Gastroesophageal sphincter (tissue), 4 donors: Measurements from ENCODE around the gene DST. TPM values are rescaled to one million over a fixed set of nuclear protein-coding genes. Genes with fewer than 3 reads are reported as not detected.
"Not testable (repeated sequence)": the region's sequence is repeated elsewhere in the genome, so short reads cannot be mapped to it uniquely, and the experiment has no call there.

ENCODE experiments used
- ATAC-seq: fragments of 150-250 bp; one replicate; pipeline ENCODE4 v1.9.1; 2016; ENCODE audit warnings: mild to moderate bottlenecking, moderate library complexity
- H3K27ac ChIP-seq, 4 donors: fragments of 200-600 bp; sonication (generic) in 3 of 4; 1 replicate in 3 of 4; 2 replicates in 1 of 4; pipeline ENCODE4 v1.5.1; 2016 to 2019
- H3K27me3 ChIP-seq: fragments of 200-600 bp; sonication (generic); one replicate; pipeline ENCODE4 v1.5.1; 2019
- H3K36me3 ChIP-seq, 2 donors: fragments of 200-600 bp; sonication (generic); one replicate each; pipeline ENCODE4 v1.5.1; 2019; ENCODE audit warnings: control low read depth in 1 of 2
- H3K4me1 ChIP-seq, 3 donors: fragments of 200-600 bp; sonication (generic); 1 replicate in 2 of 3; 2 replicates in 1 of 3; pipeline ENCODE4 v1.5.1; 2016 to 2019; ENCODE audit warnings: control low read depth in 2 of 3
- H3K4me3 ChIP-seq, 2 donors: fragments of 200-600 bp; sonication (generic); one replicate each; pipeline ENCODE4 v1.5.1; 2019; ENCODE audit warnings: mild to moderate bottlenecking in 1 of 2, moderate library complexity in 1 of 2
- H3K9me3 ChIP-seq, 3 donors: fragments of 200-600 bp; sonication (generic); one replicate each; pipeline ENCODE4 v1.5.1; 2017 to 2019; ENCODE audit warnings: control low read depth in 2 of 3
- EP300 ChIP-seq: sonication (generic); formaldehyde crosslinking; IDR thresholded peaks from one replicate; pipeline ENCODE4 v1.6.1; 2017; ENCODE audit warnings: antibody characterized with exemption, mild to moderate bottlenecking
- POLR2A ChIP-seq, 2 donors: fragments of 450-650 bp; IDR thresholded peaks; one replicate each; pipeline ENCODE4 v1.6.1; 2017; ENCODE audit warnings: antibody characterized with exemption in 2 of 2, mild to moderate bottlenecking in 2 of 2, moderate library complexity in 1 of 2
- POLR2AphosphoS5 ChIP-seq: sonication (generic); formaldehyde crosslinking; IDR thresholded peaks from one replicate; pipeline ENCODE4 v1.6.1; 2017; ENCODE audit warnings: antibody characterized with exemption
- WGBS, 2 donors: methylation state at CpG; one replicate each; pipeline ENCODE4 v1.1.5; 2018; ENCODE audit warnings: low coverage in 1 of 2; 5-methylcytosine and 5-hydroxymethylcytosine counted together
- total RNA-seq, 4 donors: library from RNA; depleted of rRNA; stranded (reverse); fragments of >200 nt; gene quantifications; one replicate each; pipeline ENCODE4 v1.1.0, GENCODE V29; 2016
- TF ChIP-seq, protein P1 (sequence below), 4 experiments: fragments of 200-600 bp in 2 of 4; fragments of 450-650 bp in 2 of 4; sonication (generic) in 1 of 4; IDR thresholded peaks; one replicate each; pipeline ENCODE4 v1.5.1; 2017 to 2019; ENCODE audit warnings: antibody characterized with exemption in 4 of 4, mild to moderate bottlenecking in 2 of 4, moderate library complexity in 2 of 4

Gene DST
- total RNA-seq, 4 donors from 2014 or later: 442 to 716 (median 661) TPM

DNA sequence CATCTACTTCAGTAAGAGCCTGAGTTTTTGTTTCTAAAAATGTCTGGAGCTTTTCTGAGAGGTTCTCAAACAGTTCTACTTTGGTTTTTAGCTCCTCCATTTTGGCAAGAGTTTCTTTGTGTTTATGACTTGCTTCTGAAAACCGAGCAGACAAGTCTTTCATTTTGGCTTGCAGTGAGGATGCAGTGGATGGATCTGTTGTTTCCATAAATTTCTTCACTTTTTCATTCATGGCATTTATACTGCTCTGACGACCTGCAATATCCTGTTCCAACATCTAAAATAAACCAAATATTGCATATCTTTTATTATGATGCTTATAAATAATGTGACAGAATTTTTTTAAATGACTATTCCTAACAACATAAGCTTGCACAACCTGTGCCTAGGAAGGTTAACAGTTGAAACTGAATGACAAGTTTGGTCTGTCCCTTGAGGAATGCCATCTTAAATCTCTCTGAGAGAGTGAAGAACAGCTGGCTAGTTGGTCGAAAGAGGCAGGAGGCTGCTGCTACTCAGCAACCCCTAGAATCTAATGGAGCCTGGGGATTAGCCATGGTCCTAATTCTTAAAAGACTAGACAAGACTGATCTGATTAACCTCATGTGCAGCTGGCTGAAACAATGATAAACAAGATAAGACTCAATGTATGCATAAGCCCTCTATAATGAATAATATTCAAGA, 69.8 kb downstream of the DST start:
- ATAC-seq: no peak
- peaks cover 0 to 11% of the 10 kb centered on the region in 2 donors for H3K36me3 ChIP-seq
- TF ChIP-seq POLR2A (IDR thresholded peaks at IDR 0.05) (no peak), EP300 (no peak), POLR2AphosphoS5 (no peak)
- TF ChIP-seq, protein P1, sequence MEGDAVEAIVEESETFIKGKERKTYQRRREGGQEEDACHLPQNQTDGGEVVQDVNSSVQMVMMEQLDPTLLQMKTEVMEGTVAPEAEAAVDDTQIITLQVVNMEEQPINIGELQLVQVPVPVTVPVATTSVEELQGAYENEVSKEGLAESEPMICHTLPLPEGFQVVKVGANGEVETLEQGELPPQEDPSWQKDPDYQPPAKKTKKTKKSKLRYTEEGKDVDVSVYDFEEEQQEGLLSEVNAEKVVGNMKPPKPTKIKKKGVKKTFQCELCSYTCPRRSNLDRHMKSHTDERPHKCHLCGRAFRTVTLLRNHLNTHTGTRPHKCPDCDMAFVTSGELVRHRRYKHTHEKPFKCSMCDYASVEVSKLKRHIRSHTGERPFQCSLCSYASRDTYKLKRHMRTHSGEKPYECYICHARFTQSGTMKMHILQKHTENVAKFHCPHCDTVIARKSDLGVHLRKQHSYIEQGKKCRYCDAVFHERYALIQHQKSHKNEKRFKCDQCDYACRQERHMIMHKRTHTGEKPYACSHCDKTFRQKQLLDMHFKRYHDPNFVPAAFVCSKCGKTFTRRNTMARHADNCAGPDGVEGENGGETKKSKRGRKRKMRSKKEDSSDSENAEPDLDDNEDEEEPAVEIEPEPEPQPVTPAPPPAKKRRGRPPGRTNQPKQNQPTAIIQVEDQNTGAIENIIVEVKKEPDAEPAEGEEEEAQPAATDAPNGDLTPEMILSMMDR (IDR thresholded peaks at IDR 0.05): no peak
- H3K4me1 ChIP-seq: peaks cover 0 to 39% (median 8%) of the 10 kb centered on the region in 3 donors
- WGBS, 2 donors: 9 to 11% methylated on average over 3 of the region's 3 CpGs
- no peak overlapping the region for H3K4me3 ChIP-seq
- no peaks in the 10 kb centered on the region for H3K27me3 ChIP-seq
- peak overlapping the region in 3 of 4 donors; percentile 34 to 64 (median 47) for H3K27ac ChIP-seq
- no peaks in the 10 kb centered on the region for H3K9me3 ChIP-seq

DNA sequence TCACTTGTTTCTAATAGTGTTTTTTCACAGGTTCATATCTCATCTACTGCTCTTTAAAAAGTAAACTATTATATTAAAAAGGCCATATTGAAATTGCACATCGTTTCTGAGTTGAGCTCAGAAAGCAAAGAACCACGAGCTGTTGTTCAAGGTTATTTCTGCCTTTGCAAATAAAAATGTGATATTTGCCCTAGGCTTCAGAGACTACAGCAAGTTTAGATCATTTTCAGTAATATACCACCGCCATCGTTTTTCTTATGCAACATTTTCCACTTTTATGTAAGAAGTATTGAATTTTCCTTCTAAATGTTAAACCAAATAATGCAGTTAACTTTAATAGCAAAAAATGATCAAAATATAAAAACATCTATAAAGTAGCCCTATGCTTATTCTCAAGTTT, 71.1 kb downstream of the DST start:
- Histone ChIP-seq H3K36me3 (peaks cover 0 to 4% of the 10 kb centered on the region in 2 donors), H3K27me3 (no peaks in the 10 kb centered on the region), H3K9me3 (no peaks in the 10 kb centered on the region), H3K4me1 (peaks cover 0 to 39% (median 8%) of the 10 kb centered on the region in 3 donors), H3K4me3 (no peak overlapping the region), H3K27ac (no peak overlapping the region)
- no peak for ATAC-seq
- TF ChIP-seq EP300 (no peak), POLR2AphosphoS5 (no peak), POLR2A (IDR thresholded peaks at IDR 0.05) (no peak)
- TF ChIP-seq, protein P1 (IDR thresholded peaks at IDR 0.05): no peak
- 73 to 74% methylated on average over 4 of the region's 4 CpGs for WGBS, 2 donors

DNA sequence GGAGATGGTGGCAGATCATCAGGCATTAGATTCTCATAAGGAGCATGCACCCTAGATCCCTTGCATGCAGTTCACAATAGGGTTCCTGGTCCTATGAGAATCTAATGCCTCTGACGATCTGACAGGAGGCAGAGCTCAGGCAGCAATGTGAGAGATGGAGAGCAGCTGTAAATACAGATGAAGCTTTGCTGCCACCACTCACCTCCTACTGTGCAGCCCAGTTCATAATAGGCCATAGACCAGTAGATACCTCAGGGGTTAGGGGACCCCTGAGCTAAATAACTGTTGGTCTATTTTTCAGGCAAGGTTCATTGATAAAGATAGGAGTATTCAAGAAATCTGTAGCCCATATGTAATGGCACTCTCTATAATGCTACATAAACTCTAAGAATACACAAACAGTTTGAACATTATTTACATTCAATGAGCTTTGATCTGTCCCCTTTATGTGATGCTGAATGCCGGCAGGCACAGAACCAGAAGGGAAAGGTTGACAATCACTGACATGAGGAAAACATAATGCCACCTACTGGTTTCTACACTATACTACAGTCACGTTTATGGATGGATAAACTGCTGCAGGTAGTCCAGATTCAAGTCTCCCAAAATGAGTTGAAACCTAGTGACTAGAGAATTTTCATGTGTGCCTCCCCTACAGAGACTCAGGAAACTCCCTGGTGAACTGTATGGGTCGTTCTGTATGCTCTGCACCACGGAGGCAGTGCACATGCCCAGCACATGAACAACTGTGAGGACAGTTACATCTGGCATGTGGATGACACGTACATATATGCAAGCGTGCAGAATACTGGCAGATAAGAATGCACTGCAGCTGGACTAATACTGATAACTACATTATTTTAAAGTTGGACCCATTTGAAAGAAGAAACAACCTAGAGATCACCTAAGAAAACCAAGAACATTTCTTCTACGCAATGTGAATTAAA, 72.0 kb downstream of the DST start:
- WGBS, 2 donors: 54 to 60% methylated on average over 4 to 5 of the region's 8 CpGs
- Histone ChIP-seq H3K27me3 (no peaks in the 10 kb centered on the region), H3K4me3 (no peak overlapping the region), H3K36me3 (peaks cover 0 to 10% of the 10 kb centered on the region in 2 donors), H3K4me1 (peaks cover 0 to 39% (median 8%) of the 10 kb centered on the region in 3 donors), H3K9me3 (no peaks in the 10 kb centered on the region), H3K27ac (peak overlapping the region in 1 of 4 donors; percentile 5)
- TF ChIP-seq EP300 (no peak), POLR2AphosphoS5 (no peak), POLR2A (IDR thresholded peaks at IDR 0.05) (no peak)
- TF ChIP-seq, protein P1 (IDR thresholded peaks at IDR 0.05): peak; percentile 28 to 70 (median 57)
- ATAC-seq: peak; percentile 72

DNA sequence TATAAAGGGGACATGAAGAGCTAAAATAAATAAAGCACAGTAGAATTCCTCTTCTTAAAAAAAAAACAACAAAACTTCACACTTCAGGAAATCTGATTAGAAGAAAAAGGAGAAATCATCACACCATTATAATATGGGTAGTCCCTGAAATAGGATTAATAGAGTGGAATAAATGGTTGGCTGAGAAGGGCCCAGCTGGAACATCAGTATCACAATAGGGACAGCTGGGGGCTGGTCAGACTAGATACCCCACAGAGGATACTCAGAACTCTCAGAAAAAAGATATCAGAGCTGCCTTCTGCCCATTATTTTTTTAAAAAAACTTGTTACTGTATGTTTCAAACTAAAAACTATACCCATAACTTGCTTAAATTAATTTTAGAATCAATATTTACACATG, 75.2 kb downstream of the DST start:
- no peaks in the 10 kb centered on the region for H3K27me3 ChIP-seq
- H3K9me3 ChIP-seq: no peaks in the 10 kb centered on the region
- TF ChIP-seq POLR2AphosphoS5 (no peak), EP300 (no peak), POLR2A (IDR thresholded peaks at IDR 0.05) (no peak)
- TF ChIP-seq, protein P1 (IDR thresholded peaks at IDR 0.05): no peak
- H3K4me1 ChIP-seq: peaks cover 0 to 27% (median 5%) of the 10 kb centered on the region in 3 donors
- no peak for ATAC-seq
- peaks cover 0 to 27% of the 10 kb centered on the region in 2 donors for H3K36me3 ChIP-seq
- no peak overlapping the region for H3K27ac ChIP-seq
- H3K4me3 ChIP-seq: no peak overlapping the region

DNA sequence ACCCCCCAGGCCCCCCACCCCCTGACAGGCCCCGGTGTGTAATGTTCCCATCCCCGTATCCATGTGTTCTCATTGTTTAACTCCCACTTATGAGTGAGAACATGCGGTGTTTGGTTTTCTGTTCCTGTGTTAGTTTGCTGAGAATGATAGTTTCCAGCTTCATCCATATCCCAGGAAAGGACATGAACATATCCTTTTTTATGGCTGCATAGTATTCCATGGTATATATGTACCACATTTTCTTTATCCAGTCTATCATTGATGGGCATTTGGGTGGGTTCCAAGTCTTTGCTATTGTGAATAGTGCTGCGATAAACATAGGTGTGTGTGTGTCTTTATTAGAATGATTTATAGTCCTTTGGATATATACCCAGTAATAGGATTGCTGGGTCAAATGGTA, 80.0 kb downstream of the DST start:
- H3K9me3 ChIP-seq: not testable (repeated sequence)
- 98 to 100% methylated on average over 1 to 4 of the region's 4 CpGs for WGBS, 2 donors
- H3K36me3 ChIP-seq: peaks cover 0 to 40% of the 10 kb centered on the region in 2 donors

More for the DNA sequence above, 80.0 kb downstream of the DST start:
- H3K4me1 ChIP-seq, H3K4me3 ChIP-seq, H3K27ac ChIP-seq, H3K27me3 ChIP-seq, ATAC-seq: not testable (repeated sequence)
